Activated gamma-delta T cell treated with anti-CD3 and anti-CD28 coated beads, Interleukin-2, amount 50 U/mL, for 16 hours (primary cell): ENCODE measurements around the gene CD2.
A peak's percentile ranks its signal among the peaks of the same experiment; 100 is the strongest.

Experiments used
- DNase-seq: peaks from one replicate; pipeline ENCODE4 v3.0.0-alpha.2; 2020; ENCODE audit warnings: low read depth

Gene CD2

GRCh38 chr1:116754198-116754977 is at the start of gene CD2:
TSS of gene CD2 (plus strand) at chr1:116754430. CDS start at chr1:116754493, 63 bp downstream.
- DNase-seq = no peak

- no peak for DNase-seq
Observed at GRCh38 chr1:116706123-116706522, 48.1 kb upstream of the CD2 start.

- DNase-seq = no peak
Observed at GRCh38 chr1:116706841-116707240, 47.4 kb upstream of the CD2 start.

GRCh38 chr1:116708255-116708900 is 45.9 kb upstream of the CD2 start:
- no peak for DNase-seq

- no peak for DNase-seq
Observed at GRCh38 chr1:116709666-116710167, 44.5 kb upstream of the CD2 start.

- DNase-seq = no peak
Observed at GRCh38 chr1:116710420-116711262, 43.6 kb upstream of the CD2 start.

- no peak for DNase-seq
Observed at GRCh38 chr1:116711263-116711840, 42.9 kb upstream of the CD2 start.

GRCh38 chr1:116712510-116712909 is 41.7 kb upstream of the CD2 start:
- no peak for DNase-seq

GRCh38 chr1:116713474-116713873 is 40.8 kb upstream of the CD2 start:
- DNase-seq = no peak

GRCh38 chr1:116716391-116716790 is 37.8 kb upstream of the CD2 start:
- DNase-seq = no peak

- no peak for DNase-seq
Observed at GRCh38 chr1:116717318-116717717, 36.9 kb upstream of the CD2 start.

GRCh38 chr1:116720364-116721038 is 33.7 kb upstream of the CD2 start:
- DNase-seq = no peak

GRCh38 chr1:116721039-116721405 is 33.2 kb upstream of the CD2 start:
- DNase-seq = no peak

- no peak for DNase-seq
Observed at GRCh38 chr1:116721451-116722007, 32.7 kb upstream of the CD2 start.

- no peak for DNase-seq
Observed at GRCh38 chr1:116722016-116722838, 32.0 kb upstream of the CD2 start.

GRCh38 chr1:116724765-116725375 is 29.4 kb upstream of the CD2 start:
- peak; percentile 70 for DNase-seq

GRCh38 chr1:116725798-116726197 is 28.4 kb upstream of the CD2 start:
- no peak for DNase-seq

GRCh38 chr1:116726872-116727820 is 27.1 kb upstream of the CD2 start:
- DNase-seq = no peak

GRCh38 chr1:116731439-116731838 is 22.8 kb upstream of the CD2 start:
- DNase-seq = no peak
